MM.1S (cell line): Measurements from ENCODE around the gene KRT78.

Source experiments
- DNase-seq: peaks from one replicate; pipeline ENCODE4 v3.0.0-alpha.2; 2015
- H2AFZ ChIP-seq: fragments of 300-600 bp; sonication (generic); 2 replicates; pipeline ENCODE4 v1.6.0; 2016; ENCODE audit warnings: antibody characterized with exemption, low read length
- H3F3A ChIP-seq: fragments of 300-600 bp; sonication (generic); 2 replicates; pipeline ENCODE4 v1.6.1; 2016; ENCODE audit warnings: mild to moderate bottlenecking, antibody characterized with exemption, low read length, moderate library complexity, mixed read lengths; ENCODE audit not compliant: insufficient read depth
- H3K27ac ChIP-seq: fragments of 300-600 bp; sonication (generic); 2 replicates; pipeline ENCODE4 v1.5.1; 2016; ENCODE audit warnings: mild to moderate bottlenecking, low read length
- H3K27me3 ChIP-seq: fragments of 300-600 bp; sonication (generic); replicated peaks from 2 replicates; pipeline ENCODE4 v1.6.0; 2016; ENCODE audit warnings: low read length; ENCODE audit not compliant: insufficient read depth
- H3K36me3 ChIP-seq: fragments of 300-600 bp; sonication (generic); replicated peaks from 2 replicates; pipeline ENCODE4 v1.6.1; 2016; ENCODE audit warnings: mild to moderate bottlenecking, low read length, mixed read lengths; ENCODE audit not compliant: insufficient read depth
- H3K4me1 ChIP-seq: fragments of 300-600 bp; sonication (generic); 2 replicates; pipeline ENCODE4 v1.6.1; 2016; ENCODE audit warnings: low read length, mixed read lengths
- H3K4me2 ChIP-seq: fragments of 300-600 bp; sonication (generic); 2 replicates; pipeline ENCODE4 v1.6.0; 2016; ENCODE audit warnings: low read depth, low read length
- H3K4me3 ChIP-seq: fragments of 300-600 bp; sonication (generic); 2 replicates; pipeline ENCODE4 v1.5.1; 2016; ENCODE audit warnings: low read length, mixed read lengths
- H3K79me2 ChIP-seq: fragments of 300-600 bp; sonication (generic); 2 replicates; pipeline ENCODE4 v1.6.1; 2016; ENCODE audit warnings: mixed run types, low read length, mixed read lengths
- H3K9ac ChIP-seq: fragments of 300-600 bp; sonication (generic); 2 replicates; pipeline ENCODE4 v1.6.1; 2016; ENCODE audit warnings: low read length, mixed read lengths
- H3K9me2 ChIP-seq: fragments of 300-600 bp; sonication (generic); replicated peaks from 2 replicates; pipeline ENCODE4 v1.6.1; 2016; ENCODE audit warnings: mild to moderate bottlenecking, low read length, mixed read lengths; ENCODE audit not compliant: insufficient read depth
- H3K9me3 ChIP-seq: fragments of 300-600 bp; sonication (generic); replicated peaks from 2 replicates; pipeline ENCODE4 v1.6.1; 2016; ENCODE audit warnings: mild to moderate bottlenecking, low read length, mixed read lengths; ENCODE audit not compliant: insufficient read depth
- H4K20me1 ChIP-seq: fragments of 300-600 bp; sonication (generic); 2 replicates; pipeline ENCODE4 v1.6.1; 2016; ENCODE audit warnings: mild to moderate bottlenecking, low read length, moderate library complexity, mixed read lengths; ENCODE audit not compliant: insufficient read depth
- EZH2 ChIP-seq: fragments of 300-600 bp; sonication (generic); optimal IDR thresholded peaks from 2 replicates; pipeline ENCODE3; 2017; ENCODE audit warnings: low read depth, mild to moderate bottlenecking, antibody characterized with exemption, low read length, mixed read lengths
- EZH2phosphoT487 ChIP-seq: fragments of 300-600 bp; sonication (generic); IDR thresholded peaks from 2 replicates; pipeline ENCODE4 v1.6.1; 2018; ENCODE audit warnings: antibody characterized with exemption, low read length
- TF ChIP-seq, protein P1 (sequence below): fragments of 300-600 bp; sonication (generic); IDR thresholded peaks from 2 replicates; pipeline ENCODE4 v1.5.1; 2016; ENCODE audit warnings: antibody characterized with exemption, low read length, mixed read lengths

KRT78 gene

DNA sequence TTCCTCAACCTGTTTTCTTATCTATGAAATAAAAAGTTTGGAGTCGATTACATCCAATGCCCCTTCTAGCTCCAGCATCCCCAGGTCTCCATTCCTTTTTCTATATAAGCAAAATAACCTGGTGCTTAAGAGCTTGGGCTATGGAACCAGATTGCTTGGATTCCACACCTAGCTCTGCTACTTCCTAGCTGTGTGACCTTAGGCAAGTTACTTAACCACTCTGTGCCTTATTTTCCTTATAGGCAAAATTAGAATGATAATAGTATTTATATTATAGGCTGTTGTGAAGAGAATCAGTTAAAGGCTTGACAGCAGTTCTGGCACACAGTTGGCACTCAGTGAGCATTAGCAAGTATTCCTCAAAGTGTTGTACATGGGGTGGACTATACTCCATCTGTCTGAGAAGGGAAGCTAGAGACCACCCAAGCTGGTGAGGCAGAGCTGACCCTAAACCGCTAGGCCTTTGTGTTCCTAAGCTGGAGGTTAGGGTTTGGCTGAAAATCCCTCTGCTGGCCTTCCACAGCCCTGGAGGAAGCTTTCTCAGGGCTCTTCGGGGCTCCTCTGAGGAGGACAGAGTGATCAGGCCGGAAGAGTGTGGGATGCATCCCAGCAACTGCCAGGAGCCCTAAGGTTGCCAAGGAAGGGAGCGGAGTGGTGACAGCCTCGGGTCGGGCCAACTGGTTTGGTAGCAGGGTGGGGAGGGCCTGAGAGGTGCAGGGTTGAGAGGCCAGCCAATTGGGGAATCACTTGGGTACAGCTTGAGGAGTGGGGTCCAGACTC, 28.9 kb downstream of the KRT78 start:
- TF ChIP-seq EZH2phosphoT487 (no peak), EZH2 (no peak)
- TF ChIP-seq, protein P1, sequence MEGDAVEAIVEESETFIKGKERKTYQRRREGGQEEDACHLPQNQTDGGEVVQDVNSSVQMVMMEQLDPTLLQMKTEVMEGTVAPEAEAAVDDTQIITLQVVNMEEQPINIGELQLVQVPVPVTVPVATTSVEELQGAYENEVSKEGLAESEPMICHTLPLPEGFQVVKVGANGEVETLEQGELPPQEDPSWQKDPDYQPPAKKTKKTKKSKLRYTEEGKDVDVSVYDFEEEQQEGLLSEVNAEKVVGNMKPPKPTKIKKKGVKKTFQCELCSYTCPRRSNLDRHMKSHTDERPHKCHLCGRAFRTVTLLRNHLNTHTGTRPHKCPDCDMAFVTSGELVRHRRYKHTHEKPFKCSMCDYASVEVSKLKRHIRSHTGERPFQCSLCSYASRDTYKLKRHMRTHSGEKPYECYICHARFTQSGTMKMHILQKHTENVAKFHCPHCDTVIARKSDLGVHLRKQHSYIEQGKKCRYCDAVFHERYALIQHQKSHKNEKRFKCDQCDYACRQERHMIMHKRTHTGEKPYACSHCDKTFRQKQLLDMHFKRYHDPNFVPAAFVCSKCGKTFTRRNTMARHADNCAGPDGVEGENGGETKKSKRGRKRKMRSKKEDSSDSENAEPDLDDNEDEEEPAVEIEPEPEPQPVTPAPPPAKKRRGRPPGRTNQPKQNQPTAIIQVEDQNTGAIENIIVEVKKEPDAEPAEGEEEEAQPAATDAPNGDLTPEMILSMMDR = no peak
- Histone ChIP-seq H3K9me2 (no peaks in the 10 kb centered on the region), H3K4me2 (no peak overlapping the region), H3K79me2 (no peaks in the 10 kb centered on the region), H4K20me1 (no peaks in the 10 kb centered on the region), H3K36me3 (no peaks in the 10 kb centered on the region), H3K27me3 (peaks cover 91% of the 10 kb centered on the region), H2AFZ (no peak overlapping the region), H3K9ac (no peak overlapping the region), H3F3A (no peaks in the 10 kb centered on the region), H3K27ac (no peak overlapping the region), H3K4me1 (no peaks in the 10 kb centered on the region), H3K9me3 (no peaks in the 10 kb centered on the region), H3K4me3 (no peak overlapping the region)
- DNase-seq = no peak

DNA sequence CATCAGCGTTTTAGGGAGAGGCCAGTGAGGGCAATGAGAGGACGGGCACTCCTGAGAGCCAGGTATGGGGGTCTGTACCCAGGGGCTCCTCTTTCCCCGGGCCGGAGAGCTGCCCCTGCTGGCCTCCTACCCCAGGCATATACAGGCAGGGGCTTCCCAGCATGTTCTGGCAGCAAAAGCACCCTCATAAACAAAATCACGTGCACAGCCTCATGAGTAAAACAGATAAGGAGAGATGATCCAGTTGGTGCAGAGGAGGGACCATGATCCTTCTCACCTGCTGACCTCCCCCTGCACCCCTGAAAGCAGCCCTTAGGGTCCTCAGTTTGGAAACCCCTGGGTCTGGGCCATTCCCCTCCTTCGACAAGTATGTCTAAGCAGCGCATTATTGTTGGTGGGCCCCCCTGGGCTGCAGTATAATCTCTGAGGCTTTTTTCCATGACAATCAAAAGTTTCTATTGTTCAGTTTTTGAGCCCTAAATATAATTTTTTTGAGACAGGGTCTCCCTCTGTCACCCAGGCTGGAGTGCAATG, 29.8 kb downstream of the KRT78 start:
- TF ChIP-seq EZH2 = no peak
- TF ChIP-seq, protein P1 = no peak
- no peak for DNase-seq
- no peaks in the 10 kb centered on the region for H3K4me1 ChIP-seq
- H2AFZ ChIP-seq = no peak overlapping the region
- H3K9me2 ChIP-seq = no peaks in the 10 kb centered on the region
- H4K20me1 ChIP-seq = no peaks in the 10 kb centered on the region
- H3K9ac ChIP-seq = no peak overlapping the region
- no peaks in the 10 kb centered on the region for H3K79me2 ChIP-seq
- H3K36me3 ChIP-seq = no peaks in the 10 kb centered on the region
- H3K27me3 ChIP-seq = peaks cover 91% of the 10 kb centered on the region
- H3F3A ChIP-seq = no peaks in the 10 kb centered on the region
- no peak overlapping the region for H3K4me2 ChIP-seq
- no peak overlapping the region for H3K4me3 ChIP-seq
- no peaks in the 10 kb centered on the region for H3K9me3 ChIP-seq
- no peak overlapping the region for H3K27ac ChIP-seq

DNA sequence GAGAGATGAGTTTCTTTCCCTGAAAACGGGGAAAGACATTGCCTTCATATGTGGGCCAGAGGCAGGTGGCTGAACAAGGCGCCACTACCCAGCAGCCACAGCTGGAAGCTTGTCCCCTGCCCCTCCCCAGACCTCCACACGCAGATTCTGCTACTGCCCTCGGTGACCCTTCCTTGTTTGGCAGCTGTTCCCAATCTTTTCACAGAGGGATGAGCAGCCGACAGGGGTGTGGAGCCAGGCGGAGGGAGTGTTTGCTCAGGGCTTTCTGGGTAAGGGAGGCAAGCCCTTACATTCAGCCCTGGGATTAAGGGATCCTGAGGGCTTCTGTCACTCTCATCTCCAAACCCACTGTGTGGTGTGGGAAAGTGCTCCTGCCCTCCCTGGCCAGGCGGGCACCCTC, 30.4 kb downstream of the KRT78 start:
- Histone ChIP-seq H3K36me3 (no peaks in the 10 kb centered on the region), H3K79me2 (no peaks in the 10 kb centered on the region), H3K9ac (no peak overlapping the region), H3K27ac (no peak overlapping the region), H3K27me3 (peaks cover 91% of the 10 kb centered on the region), H2AFZ (no peak overlapping the region), H3K9me3 (no peaks in the 10 kb centered on the region), H3K4me2 (no peak overlapping the region), H3K4me1 (no peaks in the 10 kb centered on the region), H3K4me3 (no peak overlapping the region), H4K20me1 (no peaks in the 10 kb centered on the region), H3K9me2 (no peaks in the 10 kb centered on the region), H3F3A (no peaks in the 10 kb centered on the region)
- TF ChIP-seq EZH2 (no peak), EZH2phosphoT487 (no peak)
- TF ChIP-seq, protein P1 = no peak
- DNase-seq = no peak
